ENCODE measurements around the gene MMP24.
A peak's percentile ranks its signal among the peaks of the same experiment; 100 is the strongest.
"Not testable (repeated sequence)": the region's sequence is repeated elsewhere in the genome, so short reads cannot be mapped to it uniquely, and the experiment has no call there.

The MMP24 gene

DNA sequence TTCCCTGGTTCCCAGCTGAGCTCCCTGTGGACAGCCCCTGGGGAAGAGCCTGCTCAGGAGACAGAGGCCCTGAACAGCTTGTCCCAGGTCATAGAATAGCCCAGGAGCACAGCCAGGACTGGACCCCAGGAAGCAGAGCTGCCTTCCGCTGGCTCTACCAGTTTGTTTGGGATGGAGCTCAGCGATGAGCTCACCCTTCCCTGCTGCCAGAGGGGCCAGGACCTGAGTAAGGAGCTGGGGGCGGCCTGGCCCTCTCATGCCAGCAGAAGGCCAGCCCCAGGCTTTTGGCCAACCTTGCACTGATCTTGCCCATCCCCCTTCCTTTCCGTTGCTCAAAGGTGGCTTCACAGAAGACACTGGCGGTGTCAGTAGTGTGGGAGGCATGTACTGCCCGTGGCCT, 33.9 kb downstream of the MMP24 start:
- DNase-seq: no peak

DNA sequence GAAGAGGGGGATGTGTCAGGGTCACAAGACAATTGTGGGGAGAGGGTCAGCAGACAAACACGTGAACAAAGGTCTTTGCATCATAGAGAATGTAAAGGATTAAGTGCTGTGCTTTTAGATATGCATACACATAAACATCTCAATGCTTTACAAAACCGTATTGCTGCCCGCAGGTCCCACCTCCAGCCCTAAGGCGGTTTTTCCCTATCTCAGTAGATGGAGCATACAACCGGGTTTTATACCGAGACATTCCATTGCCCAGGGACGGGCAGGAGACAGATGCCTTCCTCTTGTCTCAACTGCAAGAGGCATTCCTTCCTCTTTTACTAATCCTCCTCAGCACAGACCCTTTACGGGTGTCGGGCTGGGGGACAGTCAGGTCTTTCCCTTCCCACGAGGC, 35.8 kb downstream of the MMP24 start:
- DNase-seq: not testable (repeated sequence)

DNA sequence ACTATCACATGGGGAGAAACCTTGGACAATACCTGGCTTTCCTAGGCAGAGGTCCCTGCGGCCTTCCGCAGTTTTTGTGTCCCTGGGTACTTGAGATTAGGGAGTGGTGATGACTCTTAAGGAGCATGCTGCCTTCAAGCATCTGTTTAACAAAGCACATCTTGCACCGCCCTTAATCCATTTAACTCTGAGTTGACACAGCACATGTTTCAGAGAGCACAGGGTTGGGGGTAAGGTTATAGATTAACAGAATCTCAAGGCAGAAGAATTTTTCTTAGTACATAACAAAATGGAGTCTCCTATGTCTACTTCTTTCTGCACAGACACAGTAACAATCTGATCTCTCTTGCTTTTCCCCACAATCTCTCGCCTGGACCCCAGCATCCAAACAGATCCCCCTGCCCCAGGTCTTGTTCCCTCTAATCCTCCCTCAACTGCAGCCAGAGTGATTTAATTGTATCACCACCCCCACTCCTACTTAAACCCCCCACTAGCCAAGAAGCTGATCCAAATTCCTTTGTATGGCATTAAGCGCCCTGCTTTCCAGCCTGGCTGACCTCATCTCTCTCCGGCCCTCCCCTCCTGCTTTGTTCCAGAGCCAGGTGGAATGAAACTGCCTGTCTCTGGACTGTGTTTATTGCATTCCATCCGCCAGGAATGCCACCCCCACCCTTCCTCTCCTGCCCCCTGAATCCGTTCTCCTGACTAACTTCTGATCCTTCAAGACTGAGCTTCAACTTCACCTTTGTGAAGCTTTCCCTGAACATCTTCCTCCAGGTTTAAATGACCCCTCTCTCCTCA, 36.4 kb downstream of the MMP24 start:
- not testable (repeated sequence) for DNase-seq

DNA sequence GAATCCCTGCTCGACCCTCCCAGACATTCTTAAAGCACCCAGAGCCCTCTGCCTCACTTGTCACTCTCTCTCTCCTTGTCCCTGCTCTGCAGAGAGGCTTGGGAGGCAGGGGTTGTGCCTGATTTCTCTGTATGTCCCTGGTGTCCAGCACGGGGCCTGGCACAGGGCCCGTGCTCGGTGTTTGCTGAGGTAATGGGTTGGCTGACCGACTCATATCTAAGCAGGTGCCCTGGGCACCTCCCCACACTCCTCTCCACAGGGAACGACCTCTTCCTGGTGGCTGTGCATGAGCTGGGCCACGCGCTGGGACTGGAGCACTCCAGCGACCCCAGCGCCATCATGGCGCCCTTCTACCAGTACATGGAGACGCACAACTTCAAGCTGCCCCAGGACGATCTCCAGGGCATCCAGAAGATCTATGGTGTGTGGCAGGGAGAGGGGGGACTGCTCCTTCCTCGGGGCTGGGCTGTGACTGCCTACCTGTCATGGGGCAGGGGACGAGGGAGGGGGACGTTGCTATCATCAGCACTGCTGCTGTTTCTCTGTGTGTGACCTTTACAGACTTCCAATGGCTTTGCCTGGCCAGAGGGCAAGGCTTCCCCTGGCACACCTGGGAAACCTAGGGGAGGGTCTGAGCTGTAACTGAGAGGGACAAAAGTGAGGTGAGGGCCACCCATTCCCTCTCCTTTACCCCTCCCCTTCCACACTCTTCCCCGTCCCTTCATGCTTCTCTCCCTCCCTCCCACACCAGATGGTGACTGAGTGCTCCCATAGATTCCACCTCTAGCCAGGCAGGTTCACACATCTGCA, 37.2 kb downstream of the MMP24 start:
- no peak for DNase-seq

DNA sequence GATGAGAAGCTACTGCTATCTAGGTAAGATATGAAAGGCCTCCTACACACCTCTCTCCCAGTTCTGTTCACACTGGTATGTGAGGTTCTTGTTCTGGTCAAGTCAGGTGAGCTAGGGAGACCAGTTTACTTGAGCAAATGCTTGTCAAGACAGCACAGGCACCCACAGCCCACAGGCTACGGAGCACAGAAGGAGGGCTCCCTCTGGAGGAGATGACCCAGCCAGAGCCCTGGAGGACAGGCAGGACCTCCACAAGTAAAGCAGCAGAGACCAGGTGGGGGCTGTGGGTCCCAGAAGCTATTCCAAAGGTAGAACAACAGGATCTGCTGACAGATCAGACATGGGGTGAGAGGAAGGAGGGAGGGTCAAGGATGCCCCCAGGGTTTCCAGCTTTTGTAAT, 38.3 kb downstream of the MMP24 start:
- DNase-seq: no peak

DNA sequence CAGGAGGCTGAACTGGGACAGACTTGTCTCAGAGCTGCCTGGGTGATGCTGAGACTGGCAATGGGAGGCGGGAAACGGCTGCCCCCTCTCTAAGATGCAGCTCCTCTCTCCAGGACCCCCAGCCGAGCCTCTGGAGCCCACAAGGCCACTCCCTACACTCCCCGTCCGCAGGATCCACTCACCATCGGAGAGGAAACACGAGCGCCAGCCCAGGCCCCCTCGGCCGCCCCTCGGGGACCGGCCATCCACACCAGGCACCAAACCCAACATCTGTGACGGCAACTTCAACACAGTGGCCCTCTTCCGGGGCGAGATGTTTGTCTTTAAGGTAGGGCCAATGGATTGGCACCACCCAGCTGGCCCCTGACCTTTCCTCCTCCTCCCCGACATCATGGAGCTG, 40.6 kb downstream of the MMP24 start:
- no peak for DNase-seq

DNA sequence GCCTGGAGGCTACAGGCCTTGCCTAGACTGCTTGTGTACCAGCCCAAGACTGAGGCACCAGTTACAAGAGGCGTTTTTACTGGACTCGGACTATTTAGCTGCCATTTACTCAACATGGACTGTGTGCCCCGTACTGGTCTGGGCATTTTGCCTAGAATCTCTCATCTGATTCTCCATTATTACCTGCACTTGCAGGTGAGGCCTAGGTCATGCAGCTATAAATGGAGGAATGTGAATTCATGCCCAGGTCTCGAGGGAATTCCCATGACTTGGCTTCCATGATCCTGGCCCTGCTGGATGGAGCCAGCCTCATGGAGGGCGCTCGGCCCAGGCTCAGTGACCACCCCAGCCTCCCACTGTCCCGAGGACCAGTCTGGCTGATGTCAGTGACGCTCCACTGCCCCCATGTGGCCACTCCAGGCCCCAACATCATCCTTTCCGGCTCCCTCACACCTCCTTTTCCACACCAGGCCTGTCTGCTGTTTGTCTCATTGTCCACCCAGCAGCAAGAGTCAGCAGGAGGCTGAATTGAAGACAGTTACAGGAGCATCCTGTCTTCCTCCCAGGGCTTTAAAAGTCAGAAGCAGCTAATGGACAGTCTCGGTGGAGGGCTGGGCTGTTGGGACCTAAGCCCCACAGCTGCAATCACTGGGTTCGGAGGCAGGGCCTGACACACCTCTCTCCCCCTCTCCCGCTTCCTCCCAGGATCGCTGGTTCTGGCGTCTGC, 42.7 kb downstream of the MMP24 start:
- peak; percentile 23 for DNase-seq

DNA sequence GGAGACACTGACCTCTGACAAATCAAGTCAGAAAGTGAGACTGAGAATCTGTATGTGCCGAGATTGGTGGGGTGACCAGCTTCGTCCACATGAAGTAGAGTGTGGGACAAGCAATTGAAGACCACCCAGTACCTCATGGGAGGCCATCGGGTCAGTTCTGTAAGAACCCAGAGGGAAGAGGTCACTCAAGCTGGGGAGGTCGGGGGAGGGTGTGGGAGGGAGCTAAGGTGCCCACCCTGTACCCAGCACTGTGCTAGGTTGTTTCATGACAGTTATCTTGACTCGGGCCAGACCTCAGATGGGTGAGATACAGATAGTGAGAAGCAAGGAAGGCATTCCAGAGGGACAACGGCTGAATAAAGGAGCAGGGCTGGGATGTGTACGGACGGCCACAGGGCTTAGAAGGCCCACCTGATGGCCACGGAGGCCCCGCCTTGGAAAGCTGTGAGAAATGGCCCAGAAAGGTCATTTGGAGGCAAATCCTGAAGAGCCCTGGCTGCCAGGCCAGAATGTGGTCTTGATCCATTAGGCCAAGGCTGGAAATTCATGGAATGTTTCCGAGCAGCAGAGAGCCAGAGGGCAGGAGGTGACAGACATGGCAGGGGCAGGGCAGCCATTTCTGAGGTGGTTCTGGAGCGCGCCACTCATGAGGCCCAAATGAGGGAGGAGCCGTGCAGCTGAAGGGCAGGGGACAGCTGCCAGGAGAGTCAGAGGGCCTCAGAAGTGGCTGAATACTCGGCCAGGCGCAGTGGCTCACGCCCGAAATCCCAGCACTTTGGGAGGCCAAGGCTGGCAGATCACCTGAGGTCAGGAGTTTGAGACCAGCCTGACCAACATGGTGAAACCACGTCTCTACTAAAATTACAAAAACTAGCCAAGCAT, 43.8 kb downstream of the MMP24 start:
- no peak for DNase-seq

DNA sequence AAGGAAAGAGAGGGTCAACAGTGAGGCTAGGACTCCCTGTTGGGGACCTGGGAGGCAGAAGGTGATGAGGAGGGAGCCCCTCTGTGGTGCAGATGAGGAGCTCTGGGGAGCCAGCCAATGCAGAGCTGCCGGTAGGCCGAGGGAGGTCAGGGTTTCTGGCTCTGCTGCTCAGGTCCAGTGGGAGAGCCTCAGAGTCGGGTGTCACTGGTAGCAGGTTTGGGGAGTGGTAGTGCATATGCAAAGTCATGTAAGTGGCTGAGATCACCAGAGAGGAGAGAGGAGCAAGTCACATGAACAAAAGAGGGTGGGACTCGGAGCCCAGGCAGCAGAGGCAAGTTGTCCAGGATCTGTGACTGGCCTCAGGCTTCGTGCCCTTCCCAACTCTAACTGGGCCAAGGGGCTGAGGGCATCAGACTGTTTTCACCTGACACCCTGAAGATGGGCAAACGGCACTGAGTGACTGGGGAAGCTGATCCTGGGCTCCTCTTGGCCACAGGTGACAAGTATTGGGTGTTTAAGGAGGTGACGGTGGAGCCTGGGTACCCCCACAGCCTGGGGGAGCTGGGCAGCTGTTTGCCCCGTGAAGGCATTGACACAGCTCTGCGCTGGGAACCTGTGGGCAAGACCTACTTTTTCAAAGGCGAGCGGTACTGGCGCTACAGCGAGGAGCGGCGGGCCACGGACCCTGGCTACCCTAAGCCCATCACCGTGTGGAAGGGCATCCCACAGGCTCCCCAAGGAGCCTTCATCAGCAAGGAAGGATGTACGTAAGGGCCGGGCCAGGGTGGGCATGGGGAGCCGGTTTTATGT, 44.8 kb downstream of the MMP24 start:
- no peak for DNase-seq

DNA sequence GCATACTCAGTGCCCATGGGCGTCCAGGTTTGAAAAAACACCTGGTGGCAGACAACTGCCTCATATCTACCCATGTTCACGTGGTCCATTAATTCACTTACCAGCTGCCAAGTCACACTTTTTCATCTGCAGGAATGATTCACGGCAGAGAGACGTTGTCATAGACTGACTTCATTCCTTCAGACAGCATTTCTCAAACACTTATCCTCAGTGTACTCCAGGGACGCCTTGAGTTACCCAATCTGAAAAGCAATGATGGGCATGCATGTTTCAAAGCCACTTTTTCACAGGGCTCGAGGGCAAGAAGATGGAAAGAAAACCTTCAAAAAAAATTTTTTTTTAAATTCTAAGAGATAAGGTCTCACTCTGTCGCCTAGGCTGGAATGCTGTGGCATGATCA, 45.4 kb downstream of the MMP24 start:
- DNase-seq: no peak

DNA sequence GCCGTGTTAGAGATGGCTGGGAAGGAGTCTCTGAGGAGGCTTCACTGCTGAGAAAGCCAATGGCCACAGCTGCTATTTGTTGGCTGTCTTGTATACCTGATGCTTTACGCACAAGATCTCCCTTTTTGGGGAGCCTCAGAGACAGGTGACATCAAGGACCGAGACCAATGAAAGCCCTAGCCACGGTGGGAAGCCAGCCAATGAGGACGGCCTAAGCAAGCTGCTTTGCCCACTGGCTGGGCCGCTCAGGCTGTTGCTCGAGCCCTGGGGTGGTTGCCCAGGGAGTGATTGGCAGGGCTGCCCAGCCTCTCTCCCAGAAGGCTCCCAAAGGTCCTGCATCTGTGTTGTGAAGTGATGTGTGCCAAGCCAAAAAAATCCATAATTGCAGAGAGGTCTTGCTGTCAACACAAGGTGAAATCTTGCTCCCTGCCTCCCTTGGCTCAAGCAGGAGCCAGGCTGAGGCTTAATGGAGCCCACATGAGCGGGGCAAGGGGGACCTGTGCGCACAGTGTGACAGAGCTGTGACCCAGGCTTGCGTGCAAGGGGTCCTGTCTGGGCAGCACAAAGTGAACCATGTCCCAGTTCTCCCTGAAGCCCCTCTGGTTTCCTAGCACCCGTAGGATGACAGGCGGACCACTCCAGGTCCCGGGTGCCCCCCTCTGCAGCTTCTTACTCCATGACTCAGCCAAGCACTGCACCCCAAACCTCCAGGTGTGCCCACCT, 47.1 kb downstream of the MMP24 start:
- DNase-seq: no peak

DNA sequence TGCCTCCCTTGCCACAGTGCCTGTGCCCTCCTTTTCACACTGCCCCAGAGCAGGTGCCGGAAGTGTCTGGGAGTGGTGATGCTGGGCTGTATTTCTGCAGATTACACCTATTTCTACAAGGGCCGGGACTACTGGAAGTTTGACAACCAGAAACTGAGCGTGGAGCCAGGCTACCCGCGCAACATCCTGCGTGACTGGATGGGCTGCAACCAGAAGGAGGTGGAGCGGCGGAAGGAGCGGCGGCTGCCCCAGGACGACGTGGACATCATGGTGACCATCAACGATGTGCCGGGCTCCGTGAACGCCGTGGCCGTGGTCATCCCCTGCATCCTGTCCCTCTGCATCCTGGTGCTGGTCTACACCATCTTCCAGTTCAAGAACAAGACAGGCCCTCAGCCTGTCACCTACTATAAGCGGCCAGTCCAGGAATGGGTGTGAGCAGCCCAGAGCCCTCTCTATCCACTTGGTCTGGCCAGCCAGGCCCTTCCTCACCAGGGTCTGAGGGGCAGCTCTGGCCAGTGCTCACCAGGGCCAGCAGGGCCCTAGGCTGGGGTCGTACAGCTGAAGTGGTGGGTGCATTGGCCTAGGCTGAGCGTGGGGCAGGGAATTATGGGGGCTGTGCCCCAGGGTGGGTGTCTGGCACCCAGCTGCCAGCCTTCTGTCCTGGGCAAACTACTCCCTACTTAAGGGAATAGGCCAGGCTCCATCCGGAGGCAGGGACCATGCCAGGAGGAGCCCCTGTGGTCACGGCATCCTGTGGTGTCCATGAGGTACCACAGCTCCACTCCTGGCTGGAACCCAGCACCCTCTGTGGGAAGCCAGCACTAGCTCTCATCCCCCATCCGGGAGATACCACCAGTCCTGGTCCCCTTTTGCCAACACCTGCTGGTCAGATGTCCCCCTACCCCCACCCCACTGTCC, 47.9 kb downstream of the MMP24 start:
- no peak for DNase-seq

DNA sequence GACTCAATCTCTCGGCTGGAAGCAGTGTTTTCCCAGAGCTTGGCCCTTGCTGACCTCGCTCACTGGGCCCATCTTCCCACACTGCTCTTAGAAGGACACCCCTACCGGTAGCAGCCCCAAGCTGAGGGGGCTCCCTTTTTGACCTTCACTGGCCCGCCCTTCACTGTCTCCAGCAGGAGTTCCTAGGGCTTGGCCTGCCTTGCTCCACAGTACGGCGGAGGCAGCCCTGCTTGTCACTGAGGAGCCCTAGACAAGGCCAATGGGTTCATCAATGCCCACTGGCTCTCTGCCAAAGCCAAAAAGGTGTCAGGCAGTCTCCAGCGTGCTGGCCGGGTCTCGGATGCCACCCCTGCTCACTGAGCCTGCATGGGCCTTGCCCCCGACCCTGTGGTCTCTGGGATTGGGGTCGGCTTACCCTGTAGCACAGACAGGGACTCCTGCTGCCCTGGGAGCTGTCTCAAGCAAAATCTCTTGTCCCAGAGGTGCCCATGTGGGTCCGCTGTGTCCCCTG, 49.3 kb downstream of the MMP24 start:
- no peak for DNase-seq

DNA sequence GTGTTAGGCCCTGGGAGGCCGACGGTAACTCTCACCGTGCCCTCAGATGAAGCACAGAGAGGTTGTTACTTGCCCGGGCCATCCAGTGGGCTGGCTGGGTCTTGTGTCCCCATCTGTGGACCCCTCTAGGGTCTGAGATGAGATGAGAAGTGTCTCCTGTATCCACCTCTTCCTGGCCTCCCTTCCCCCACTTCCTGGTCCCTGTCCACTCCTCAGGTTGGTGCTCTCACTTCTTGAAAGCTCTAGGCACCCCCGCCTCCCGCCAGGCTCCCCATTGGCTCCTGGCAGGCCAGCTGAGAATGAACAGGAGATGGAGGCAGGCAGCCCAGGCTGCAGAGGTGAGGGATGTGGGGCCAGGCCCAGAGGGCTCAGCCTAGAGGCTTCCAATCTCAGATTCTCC, 49.9 kb downstream of the MMP24 start:
- DNase-seq: no peak

DNA sequence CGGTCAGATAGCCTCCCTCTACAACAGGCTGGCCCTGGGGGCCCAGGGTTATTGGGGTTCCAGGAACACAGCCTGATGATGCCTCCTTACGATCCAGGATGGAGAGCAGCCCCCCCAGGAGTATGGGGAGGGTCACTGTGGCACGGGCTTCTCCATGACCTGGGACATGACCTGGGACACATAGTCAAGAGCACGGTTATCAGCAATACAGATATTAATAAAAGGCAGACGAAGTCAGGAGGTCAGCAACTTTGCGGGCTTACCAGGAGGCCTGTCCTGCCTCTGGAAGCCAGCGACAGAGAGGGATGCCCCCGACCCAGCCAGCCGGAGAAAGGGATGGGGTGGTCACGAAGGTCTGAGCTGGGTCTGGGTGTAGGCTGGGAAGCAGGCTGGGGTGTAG, 50.6 kb downstream of the MMP24 start:
- DNase-seq: no peak

DNA sequence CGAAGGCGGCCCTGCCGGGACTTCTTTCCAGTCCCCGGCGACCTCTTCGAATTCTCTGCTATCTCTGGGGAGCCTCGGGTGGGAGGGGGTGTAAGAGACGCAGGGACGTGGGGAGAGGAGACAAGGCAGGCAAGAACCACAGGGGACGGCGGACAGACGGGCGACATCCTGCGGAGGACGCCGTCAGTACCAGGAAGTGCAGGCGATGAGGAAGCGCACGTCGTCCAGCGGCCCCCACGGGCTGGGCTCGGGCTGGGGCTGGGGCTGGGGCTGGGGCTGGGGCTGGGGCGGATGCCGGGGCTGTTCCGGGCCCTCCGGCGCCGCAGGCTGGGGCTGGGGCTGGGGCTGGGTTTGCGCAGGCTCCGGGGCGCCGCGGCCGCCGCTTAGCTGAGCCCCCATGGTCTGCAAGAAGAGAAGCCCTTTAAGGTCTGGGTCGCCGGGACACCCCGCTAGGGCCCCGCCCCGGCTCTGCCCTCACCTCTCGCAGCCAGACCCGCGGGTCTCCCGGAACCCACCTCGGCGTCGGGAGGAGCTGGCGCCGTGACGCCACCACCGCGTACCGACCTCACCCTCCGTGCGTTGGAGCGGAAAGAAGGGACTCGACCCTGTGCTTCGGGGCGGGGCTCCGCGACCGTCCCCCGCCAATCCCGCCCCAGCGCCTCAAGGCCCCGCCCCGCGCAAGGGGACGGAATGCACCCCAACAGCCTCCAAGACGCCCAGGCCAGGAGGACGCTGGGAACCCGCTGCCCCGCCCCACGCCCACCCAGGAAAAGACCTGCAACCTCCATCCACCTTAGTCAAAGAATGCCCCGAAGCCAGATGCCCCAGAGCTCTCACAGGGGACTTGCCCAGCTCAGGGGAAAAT, 51.3 kb downstream of the MMP24 start, which contains the start of gene MMP24OS:
MMP24OS (minus strand) TSS at position 592 of the 865 bp plus-strand sequence; CDS start at position 399, 193 bp downstream.
- peak; percentile 86 for DNase-seq

DNA sequence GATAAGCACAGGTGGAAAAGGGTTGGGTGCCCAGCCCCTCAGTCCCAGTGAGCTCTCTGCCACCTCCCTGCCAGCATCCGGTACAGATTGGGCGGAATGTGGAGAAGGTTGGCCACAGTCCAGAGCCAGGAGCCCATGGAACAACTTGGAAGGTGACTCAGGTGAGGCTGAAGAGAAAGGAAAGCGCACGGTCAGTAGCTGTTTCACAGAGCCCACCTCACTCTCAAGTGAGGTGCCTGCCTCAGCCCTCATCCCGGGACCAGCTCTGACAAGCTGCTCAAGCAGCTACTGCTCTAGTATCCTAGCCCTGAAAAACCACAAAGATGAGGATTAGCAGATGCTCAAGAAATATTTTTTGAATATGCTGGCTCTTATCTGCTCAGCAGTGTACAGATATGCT, 52.5 kb downstream of the MMP24 start:
- no peak for DNase-seq

DNA sequence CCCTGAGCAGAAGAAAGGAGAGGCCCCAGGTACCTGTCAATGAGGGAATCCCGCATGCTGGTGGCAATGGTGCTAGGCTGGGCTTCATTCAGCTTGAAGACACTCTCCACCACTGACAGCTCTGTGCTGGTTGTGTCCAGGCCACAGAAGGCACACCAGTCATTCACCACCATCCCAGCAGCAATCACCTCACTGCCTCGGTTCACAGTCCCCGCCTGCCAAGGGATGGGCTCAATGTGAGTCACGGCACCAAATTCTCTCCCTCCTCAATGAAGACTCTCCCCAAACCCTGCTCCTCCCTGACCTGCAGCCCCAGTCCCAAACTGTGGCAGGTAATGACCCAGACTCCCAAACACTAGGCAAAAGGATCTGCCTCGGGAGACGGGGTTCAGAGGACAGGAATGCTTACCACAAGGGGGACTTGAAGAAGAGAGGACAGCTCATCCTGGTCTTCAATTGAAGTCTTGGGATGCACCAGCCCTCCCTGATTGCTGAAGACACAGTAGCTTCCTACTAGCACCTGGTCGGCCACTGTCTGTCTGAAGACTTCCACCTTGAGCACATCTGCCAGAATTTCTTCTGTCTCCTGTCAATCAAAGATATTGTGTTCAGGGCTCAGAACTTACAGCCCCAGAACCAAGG, 53.2 kb downstream of the MMP24 start:
- DNase-seq: no peak
